Measurements from ENCODE around the gene AATK.

The AATK gene

DNA sequence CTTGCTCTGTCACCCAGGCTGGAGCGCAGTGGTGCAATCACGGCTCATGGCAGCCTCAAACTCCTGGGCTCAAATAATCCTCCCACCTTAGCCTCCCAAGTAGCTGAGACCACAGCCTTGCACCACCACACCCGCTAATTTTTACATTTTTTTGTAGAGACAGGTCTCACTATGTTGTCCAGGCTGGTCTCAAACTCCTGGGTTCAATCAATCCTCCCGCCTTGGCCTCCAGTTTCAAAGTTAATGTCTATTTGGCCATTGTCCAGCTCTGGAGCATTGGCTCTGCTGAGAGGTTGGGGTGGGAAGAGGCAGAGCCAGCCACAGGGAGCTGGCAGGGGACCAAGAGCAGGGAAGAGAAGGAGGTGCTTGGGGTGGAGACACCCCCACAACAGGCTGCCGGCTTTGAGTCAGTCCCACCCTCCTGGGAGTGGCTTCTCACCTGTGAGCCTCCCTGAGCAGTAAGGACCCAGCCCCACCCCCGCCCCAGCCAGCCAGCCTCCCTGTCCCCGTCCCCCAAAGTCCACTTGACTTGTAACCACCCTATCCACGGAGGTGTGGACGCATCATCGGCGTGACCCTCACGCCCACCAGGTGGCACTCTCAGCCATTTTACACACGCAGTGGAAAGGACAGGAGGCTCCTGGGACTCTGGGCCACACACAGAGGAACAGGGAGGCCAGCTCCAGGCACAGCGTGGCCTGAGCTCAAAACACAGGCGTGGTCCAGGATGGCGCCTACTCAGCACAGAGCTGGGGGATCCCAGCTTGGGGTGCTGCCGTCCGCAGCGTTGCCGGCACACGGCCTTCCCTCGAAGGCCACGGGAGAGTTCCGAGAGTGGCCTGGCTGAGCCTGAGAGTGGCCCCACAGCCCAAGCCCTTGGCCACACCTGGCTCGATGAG, 23.5 kb downstream of the AATK start:
- no peak for DNase-seq

DNA sequence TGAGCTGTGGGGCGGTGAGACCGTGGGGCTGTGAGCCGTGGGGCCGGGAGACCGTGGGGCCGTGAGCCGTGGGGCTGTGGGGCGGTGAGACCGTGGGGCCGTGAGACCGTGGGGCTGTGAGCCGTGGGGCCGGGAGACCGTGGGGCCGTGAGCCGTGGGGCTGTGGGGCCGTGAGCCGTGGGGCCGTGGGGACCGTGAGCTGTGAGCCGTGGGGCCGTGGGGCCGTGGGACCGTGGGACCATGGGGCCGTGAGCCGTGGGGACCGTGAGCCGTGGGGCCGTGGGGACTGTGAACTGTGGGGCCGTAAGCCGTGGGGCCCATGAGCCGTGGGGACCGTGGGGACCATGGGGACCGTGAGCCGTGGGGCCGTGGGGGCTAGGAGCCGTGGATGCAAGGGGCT, 25.3 kb downstream of the AATK start:
- no peak for DNase-seq

DNA sequence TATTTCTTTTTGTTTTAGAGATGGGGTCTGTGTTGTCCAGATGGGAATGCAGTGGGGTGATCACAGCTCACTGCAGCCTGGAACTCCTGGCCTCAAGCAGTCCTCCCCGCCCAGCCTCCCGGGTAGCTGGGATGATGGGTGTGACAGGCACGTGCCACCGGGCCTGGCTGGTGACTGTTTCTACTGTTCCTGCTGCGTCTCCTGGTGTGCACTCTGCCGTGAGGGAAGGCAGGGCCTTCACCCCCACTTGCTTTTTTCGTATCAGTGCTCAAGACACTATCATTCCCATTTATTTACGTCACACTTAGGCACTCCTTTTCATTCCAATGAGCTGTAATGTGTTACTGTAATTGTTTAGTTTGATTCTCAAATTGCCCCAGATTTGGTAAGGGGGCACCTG, 26.0 kb downstream of the AATK start:
- no peak for DNase-seq

DNA sequence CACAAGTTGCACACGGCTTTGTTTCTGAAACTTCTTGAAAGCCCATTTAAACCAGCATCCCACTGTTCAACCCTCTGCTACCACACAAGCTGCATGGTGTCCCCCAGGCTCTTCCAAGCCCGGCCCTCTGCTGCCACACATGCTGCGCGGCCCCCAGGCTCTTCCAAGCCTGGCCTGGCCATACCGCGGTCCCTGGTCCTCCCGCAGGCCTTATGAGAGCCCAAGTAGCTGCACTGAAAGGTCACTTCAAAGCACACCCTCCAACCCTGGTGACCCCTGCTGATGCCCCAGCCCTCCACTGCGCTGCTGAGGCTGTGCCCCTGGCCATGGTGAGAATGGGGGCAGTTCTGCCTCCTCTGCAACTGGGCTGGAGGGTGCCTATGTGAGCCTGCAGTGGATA, 26.6 kb downstream of the AATK start:
- no peak for DNase-seq

DNA sequence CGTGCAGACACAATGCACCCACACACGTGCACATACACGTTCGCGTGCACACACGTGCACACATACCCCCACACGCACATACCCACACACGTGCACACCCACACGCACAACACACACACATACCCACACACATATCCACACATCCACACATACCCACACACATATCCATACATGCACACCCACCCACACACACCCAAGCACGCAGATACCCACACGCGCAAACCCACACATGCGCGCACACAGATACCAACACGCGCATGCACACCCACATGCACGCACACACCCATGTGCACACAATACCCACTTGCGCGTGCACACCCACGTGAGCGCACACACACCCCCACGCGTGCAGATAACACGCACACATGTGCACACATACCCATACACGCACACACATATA, 27.5 kb downstream of the AATK start:
- no peak for DNase-seq

DNA sequence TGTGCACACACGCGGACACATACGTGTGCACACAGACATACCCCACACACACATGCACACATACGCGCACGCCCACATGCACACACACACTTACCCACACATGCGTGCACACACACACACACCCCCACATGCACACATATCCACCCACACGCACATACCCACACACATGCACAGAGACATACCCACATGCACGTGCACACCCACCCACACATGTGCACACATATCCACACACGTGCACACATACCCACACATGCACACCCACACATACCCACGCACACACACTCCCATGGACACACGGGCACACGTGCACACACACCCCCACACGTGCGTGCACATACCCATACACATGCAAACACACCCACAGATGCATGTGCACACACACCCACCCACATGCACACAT, 27.9 kb downstream of the AATK start:
- no peak for DNase-seq

DNA sequence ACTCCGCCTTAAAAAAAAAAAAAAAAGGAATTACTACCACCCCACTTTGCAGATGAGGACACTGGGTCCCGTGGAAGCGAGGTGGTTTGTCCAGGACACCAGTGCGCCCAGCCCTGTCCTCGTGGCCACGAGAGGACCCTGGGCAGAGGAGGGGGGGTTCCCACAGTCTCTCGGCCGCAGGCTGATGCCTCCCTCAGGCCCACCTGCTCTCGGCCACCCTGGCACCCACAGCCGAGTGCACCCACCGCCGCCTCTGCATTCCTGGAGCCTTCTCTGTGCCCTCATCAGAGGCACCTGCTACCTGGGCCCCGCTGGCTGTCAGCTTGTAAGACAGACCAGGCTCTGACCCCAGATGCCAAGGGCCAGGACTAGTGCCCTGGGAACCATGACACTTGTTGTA, 28.8 kb downstream of the AATK start:
- DNase-seq = no peak

DNA sequence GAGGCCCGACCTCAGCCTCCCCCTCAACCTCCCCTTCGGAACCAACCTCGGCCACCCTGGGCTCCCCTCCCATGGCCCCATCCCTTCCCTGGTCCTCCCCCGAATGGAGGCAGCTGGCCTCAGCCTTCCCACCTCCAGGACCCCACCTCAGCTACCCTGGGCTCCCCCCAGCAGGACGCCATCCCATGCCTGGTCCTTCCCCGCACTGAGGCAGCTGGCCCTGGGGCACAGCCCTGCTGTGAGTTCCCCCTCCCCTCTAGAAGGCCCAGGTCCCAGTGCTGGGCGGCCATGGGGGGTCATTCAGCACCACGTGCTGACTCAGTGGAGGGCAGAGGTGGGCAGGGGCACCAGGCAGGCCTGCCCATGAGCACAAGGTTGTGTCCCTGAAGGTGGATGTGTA, 29.7 kb downstream of the AATK start:
- DNase-seq = no peak

DNA sequence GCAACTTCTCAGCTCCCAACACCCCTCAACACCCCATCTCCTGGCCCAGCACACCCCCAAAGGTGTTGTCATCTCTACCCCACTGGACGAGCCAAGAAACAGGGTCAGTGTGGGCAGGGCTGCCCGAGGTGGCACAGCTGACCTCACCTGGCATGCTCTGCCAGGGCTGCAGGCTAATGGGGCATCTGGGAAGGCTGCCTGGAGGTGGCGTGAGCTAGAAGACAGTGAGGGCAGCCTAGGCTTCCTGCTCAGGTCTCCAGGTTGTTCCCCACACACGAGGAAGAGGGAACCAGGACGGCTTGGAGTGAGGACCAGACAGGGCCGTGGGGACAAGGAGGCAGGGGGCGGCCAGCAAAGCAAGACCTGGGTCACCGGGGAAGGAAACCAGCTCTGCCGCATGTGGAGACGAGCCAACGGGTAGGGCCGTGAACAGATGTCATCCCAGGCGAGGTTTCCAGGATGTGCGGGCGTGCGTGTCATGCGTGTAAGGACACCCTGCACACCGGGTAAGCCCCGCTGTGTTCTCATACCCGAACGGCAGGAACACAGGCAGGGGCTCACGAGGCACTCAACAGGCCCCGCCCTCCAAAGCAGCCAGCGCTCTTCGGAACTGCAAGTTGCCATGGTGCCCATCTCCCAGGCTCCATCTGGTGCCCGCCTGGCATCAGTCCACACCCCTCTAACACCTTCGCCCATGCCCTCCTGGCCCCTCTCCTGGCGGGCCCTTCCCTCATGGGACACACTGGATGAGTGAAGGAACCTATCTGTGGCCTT, 30.3 kb downstream of the AATK start:
- DNase-seq = no peak

DNA sequence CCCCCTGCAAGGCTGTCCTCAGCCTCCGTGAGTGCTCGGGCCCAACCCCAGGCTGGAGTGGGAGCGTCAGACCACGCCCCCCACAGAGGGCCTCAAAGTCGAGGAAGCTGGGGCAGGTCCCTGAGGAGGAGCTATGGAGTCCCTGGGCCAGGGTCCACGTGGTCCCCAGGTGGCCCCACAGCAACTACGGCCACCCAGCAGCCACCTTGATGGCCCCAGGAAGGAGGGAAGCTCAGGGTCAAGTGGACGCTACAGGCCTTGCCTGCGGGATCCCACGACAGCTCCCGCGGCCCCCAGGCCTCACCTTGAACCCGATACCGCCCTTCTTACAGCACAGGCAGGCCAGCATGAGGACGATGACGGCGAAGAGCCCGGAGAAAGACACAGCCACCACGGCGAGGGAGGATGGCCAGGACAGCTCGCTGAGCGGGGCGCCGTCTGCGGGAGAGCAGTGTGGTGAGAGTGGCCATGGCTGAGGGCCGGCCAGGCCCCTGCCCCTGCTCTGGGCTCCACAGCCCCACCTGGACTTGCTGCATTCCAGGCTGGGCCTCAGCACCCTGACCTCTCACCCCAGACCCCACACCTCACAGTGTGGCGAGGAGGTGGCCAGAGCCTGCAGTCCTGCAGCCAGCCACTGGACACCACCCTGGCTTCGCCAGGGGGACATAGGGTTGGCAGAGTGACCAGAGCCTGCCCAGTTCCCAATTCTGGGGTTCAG, 31.8 kb downstream of the AATK start:
- DNase-seq = no peak

DNA sequence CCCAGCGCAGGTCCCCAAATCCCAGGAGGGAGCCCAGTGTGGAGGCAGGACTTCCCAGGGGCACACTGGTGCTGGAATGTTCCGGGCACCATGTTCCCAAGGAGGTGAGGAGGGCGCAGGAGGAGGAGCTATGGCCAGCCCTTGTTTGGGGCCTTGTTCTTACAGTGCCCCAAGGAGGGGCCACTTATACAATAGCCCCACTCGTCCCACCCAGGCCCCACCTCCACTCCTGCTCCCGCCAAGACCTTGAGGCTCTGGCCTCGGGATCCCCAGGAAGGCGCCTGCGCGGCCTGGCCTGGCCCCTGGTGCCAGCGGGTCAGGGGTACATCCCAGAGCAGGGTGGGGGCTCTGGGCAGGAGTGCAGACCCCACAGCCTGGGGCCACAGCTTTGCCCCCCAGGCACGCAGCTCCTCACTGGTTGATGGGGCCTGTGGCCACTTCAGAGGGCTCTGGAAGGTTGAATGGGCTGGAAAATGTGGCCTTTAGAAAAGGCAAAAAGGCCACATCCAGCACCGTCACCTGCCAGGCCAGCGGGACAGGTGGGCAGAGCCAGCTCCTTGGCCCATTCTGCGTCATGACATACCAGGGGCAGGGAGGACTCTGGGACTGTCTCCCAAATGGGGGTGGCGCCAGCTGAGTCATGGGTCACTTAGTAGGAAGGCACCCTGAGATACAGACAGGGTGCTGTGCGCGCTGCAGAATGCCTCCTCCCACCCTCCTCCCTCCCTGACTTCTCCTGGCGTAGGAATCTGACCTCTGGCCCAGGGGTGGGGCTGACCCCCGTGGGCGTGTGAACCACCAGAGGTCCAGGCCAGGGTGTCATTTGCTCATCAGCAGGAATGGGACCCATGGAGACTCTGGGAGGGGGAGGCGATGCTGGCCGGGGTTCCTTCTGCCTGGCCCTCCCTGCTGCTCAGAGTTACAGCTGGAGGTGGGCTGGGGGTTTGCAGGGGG, 33.0 kb downstream of the AATK start:
- DNase-seq = no peak

DNA sequence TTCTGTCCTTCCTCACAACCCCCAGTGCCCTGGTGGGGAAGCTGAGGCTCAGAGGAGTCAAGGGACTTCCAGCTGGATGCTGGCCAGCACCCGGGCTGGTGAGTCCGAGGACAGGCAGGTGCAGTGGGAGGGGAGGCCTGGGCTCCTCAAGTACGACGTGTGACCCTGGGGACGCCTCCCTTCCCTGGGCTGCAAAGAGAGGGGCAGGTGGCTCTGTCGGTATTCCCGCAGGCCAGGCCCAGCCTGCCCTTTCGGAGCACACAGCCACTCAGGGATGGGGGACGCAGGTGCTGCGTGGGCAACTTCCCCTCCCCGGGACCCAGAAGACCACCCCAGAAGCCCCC, 33.9 kb downstream of the AATK start:
- no peak for DNase-seq

DNA sequence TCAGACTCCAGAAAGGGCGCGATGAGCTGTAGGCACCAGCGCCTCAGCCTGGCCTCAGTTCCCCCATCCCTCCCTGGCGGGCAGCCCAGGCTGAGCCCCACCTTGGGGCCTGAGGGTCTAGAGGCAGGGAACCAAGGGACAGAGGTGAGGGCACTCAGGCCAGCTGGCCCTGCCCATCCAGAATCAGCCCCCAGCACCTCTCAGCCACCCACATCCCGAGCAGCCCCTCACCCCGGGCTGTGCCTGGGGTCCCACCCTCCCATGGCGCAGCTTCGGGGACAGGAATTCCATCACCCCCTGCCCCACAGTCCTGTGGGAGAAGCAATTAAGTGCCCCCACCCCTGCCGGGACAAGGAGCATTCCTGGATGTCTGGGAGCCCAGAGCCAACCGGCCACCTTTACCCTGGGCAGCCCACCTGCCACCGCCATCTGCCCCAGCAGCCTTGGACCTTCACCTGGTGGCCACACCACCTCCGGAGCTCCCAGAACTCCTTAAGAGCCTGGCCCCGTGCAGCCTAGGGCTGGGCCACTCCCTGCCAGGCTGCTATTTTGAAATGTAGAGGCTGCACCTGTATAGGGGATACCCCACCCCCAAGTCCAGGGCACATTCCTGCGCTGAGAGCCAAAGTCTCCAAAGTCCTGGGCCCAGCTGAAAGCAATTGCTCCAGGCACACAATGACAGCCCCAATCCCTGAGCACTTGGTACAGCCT, 34.4 kb downstream of the AATK start:
- no peak for DNase-seq

DNA sequence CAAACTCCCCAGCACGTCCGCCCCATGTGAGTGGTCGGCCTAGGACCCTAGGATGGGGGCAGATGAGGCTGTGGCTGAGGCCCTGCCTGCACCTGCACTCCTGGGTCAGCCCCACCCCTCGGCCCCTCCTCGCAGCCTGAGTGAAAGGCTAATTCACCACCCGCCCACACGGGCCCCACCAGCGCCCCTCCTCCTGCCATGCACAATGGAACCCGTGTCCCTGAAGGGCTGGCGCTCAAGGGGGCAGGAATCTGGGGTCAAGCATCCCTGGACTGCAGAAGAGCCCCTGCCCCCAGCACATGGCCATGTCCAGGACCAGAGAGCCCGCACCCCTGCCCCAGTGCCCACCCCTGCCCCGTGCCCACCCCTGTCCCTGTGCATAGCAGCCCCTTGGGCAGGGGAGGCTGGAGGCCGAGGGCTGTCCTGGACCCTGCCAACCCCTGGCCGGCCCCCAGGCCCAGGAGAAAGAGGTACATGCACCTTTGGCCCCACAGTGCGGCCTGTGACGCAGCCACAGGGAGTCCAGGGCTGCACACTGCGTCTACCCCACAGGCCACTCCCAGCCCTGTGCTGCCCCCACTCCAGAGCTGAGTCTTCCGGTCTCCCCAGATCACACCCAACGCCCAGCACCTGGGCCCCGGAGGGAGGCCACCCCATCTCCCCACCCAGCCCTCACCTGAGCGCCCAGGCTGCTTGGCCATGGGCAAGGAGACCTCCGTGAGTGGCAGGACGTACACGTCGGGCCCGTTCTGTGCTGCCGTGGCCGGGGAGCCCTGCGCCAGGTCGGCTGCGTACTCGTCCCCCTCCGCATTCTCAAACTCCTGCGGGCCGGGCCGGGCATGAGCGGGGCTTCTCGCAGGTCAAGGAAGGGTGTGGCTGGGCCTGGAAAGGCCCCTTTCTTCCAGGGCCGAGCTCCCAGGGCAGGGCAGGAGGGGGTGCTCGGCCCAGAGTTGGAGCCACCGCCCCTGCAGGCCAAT, 35.3 kb downstream of the AATK start:
- DNase-seq = no peak

DNA sequence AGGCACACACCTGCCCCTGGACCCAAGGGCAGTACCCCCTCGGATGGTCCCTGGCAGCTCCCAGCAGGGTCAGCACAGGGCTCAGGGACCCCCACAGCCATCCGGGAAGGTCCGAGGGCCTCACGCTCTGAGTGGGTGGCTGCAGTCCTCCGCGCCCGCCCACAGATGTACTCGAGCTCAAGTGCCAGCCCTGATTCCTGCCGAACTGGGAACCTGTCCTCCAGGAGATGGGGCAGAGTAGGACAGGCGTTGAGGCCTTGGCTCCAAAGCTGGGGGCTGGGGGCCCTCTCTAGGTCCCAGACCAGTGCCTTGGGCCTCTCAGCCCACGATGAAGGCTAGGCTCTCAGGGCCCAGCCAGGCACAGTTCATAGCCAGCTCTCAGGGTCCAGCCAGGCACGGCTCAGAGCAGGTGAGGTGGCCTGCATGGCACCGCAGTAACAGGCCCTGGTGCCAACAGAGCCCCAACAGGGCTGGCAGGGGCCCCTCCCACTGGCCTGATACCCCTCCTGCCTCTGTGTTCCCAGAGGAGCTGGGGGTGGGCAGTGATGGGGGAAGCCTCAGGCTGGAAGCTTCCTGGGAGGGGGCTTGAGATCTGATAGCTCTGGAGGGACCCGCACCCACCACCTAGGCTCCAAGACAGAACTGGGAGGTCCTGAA, 36.2 kb downstream of the AATK start:
- DNase-seq = no peak

DNA sequence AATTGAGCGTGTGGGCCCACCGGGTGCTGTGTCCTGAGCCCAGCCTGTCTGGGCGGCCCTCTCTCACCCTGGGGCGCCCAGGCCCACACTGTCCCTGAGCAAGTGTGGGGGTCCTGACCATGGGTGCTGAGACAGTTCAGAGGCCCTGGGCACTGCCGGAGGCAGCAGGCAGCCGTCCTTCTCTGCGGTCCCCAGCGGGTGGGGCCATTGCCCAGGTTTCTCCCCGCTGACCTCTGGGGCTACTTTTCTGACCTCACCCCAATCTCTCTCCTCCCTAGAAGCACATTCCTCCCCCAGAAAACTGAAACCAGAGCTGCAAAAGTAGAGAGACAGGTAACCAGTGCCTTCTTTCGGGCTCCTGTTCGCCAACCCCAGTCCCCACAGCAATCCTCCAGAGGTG, 36.7 kb downstream of the AATK start:
- no peak for DNase-seq

DNA sequence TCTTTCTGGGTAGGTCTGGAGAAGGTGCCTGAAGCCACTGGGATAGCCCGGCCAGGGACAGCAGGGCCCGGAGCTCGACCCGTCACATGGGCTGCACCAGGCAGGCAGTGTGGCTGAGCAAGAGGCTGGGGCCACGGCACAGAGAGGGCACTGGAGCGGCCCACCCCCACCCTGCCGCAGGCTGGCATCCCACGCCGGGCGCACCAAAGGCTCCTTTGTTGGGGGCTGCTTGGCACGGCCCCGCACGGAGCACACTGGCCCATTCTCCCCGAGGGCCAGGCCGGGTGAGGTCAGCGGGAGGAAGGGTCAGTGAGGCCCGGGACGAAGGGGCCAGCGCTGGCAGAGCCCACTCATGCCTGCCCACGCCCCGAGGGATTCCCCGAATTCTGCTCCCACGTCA, 37.2 kb downstream of the AATK start:
- DNase-seq = no peak

DNA sequence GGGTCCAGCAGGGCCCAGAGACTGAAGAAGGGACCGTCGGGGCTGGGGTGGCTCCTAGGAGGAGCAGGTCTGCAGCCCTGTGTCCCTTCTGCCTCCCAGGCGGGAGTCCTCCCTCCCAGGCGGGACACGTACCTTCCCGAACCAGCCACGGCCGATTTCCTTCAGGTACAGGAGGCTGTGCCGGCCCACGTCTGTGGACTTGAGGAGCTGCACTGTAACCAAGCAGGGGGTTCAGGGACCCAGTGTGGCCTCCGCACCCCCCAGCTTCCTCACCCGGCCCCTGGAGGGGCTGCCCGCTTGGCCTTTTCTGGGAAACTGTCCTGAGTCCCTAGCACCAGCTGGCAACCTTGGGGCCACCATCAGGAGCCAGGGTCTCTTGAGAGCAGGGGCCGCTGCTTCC, 37.7 kb downstream of the AATK start:
- no peak for DNase-seq

DNA sequence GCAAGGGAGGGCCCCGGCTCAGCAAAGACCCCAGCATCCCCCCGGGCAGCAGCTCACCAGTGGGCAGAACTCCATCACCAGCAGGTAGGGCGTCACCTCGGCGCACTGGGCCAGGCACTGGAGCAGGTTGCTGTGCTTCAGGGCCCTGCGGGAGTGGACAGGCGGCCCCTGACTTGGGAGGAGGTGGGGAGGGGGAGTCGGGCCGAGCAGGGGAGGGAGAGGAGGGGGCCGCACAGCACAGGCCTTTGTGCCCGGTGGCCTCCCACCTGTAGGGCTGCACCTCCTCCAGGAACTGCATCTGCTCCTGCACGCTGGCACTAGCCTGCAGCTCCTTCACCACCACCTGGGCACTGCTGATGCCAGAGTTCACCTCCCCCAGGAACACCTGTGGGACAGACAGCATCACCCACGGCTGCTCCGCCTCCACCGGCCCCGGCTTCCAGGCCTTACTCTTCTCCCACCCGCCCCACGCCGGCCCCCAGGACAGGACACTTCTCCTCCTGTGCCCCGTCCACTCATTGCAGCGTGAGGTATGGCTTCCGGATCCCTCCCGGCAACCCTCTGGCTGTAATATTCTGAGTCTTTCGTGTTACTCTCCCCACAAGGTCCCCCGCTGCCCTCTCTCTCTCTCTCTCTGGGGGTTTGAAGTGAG, 38.4 kb downstream of the AATK start:
- DNase-seq = no peak

DNA sequence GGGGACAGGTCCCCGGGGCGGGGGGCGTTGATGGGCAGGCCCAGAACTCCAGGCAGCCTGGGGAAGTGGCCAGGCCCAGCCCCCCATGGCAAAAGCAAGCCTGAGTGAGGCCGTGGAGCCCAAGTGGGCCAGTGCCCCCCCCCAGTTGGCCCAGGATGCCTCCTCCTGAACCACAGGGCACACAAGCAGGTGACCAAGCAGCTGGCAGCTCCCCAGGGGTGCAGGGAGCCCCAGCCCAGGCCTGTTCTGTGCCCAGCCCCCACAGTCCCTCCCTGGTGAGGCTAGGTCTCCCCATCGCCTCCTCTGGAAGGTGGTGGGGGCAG, 38.9 kb downstream of the AATK start:
- no peak for DNase-seq

Measured in NCI-H1048 (cell line).